RWPE1 (cell line): Measurements from ENCODE around the gene EFNA1.
A peak's percentile ranks its signal among the peaks of the same experiment; 100 is the strongest.

Experiments used
- CTCF ChIA-PET: fragments of 350-600 bp; sonication (Branson Sonifier 250); formaldehyde crosslinking; extraction: SDS; loops from one replicate; lab custom pipeline; 2021; lab: Yijun Ruan, JAX
- POLR2A ChIA-PET: fragments of 400-600 bp; formaldehyde crosslinking; extraction: SDS; loops from one replicate; lab custom pipeline; 2020; ENCODE audit warnings: antibody characterized with exemption; ENCODE audit not compliant: low non-redundant PET; lab: Yijun Ruan, JAX
- DNase-seq: peaks from one replicate; pipeline ENCODE4 v3.0.0; 2012; ENCODE audit warnings: low spot score
- H3K27ac ChIP-seq: fragments of 450-650 bp; 2 replicates; pipeline ENCODE4 v1.5.1; 2017
- TF ChIP-seq, protein P1 (sequence below): fragments of 450-650 bp; conservative IDR thresholded peaks from 2 replicates; pipeline ENCODE4 v1.5.1; 2017; ENCODE audit warnings: low read depth, mild to moderate bottlenecking

Gene EFNA1

DNA sequence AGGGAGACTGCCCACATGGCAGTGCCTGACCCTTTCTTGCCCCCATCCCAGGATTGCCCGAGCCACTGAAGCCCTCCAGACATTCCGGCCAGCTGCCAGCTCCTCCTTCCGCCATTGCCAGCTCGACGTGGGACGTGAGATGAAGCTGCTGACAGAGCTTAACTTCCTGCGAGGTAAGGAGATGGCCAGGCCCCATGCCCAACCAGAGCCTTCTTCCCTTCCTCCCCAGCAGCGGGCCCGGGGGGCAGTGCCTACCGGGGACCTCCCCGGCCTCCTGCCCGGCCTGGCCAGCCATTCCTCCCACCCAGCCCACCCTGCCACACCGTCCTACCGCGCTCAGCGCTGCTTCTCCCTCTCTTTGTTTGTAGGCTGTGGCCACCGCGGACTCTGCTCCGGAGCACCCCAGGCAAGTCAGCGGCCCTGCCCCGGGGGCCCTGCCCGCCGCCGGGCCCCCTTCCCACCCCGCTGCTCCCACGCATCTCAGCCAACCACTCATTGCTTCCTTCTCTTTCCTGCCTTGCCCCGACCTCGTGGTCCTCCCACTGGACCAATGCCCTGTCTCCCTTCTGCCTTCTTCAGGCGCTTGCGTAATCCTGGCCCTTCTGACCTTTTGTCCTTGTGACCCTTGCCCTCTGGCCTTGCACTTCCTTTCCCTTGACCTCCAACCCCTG lies 50.9 kb downstream of the EFNA1 start:
- DNase-seq, result no peak
- ChIA-PET POLR2A (no interaction called here), CTCF (interaction anchor here (3.1 kb wide), 1 partner anchor 15 kb away, joined by 8 read pairs; no protein-coding TSS in a partner anchor)
- peak overlapping the region; percentile 87 for H3K27ac ChIP-seq
- TF ChIP-seq, protein P1, sequence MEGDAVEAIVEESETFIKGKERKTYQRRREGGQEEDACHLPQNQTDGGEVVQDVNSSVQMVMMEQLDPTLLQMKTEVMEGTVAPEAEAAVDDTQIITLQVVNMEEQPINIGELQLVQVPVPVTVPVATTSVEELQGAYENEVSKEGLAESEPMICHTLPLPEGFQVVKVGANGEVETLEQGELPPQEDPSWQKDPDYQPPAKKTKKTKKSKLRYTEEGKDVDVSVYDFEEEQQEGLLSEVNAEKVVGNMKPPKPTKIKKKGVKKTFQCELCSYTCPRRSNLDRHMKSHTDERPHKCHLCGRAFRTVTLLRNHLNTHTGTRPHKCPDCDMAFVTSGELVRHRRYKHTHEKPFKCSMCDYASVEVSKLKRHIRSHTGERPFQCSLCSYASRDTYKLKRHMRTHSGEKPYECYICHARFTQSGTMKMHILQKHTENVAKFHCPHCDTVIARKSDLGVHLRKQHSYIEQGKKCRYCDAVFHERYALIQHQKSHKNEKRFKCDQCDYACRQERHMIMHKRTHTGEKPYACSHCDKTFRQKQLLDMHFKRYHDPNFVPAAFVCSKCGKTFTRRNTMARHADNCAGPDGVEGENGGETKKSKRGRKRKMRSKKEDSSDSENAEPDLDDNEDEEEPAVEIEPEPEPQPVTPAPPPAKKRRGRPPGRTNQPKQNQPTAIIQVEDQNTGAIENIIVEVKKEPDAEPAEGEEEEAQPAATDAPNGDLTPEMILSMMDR, result no peak

GRCh38 chr1:155179112-155180031 lies 51.7 kb downstream of the EFNA1 start:
- peak overlapping the region; percentile 87 for H3K27ac ChIP-seq
- no peak for DNase-seq
- ChIA-PET CTCF (interaction anchor here (3.1 kb wide), 1 partner anchor 14 kb away, joined by 8 read pairs; no protein-coding TSS in a partner anchor), POLR2A (no interaction called here)
- TF ChIP-seq, protein P1, result no peak

- POLR2A ChIA-PET, result no interaction called here
- TF ChIP-seq, protein P1, result no peak
- CTCF ChIA-PET, result interaction anchor here (0.6 to 0.7 kb wide), 2 partner anchors 9 to 545 kb away, joined by 3 to 4 read pairs; partner anchors contain the start of gene KRTCAP2
- DNase-seq, result no peak
- peak overlapping the region; percentile 8; the same call in 1 of the 2 replicates for H3K27ac ChIP-seq
Measured at GRCh38 chr1:155181371-155182051, 53.8 kb downstream of the EFNA1 start.

DNA sequence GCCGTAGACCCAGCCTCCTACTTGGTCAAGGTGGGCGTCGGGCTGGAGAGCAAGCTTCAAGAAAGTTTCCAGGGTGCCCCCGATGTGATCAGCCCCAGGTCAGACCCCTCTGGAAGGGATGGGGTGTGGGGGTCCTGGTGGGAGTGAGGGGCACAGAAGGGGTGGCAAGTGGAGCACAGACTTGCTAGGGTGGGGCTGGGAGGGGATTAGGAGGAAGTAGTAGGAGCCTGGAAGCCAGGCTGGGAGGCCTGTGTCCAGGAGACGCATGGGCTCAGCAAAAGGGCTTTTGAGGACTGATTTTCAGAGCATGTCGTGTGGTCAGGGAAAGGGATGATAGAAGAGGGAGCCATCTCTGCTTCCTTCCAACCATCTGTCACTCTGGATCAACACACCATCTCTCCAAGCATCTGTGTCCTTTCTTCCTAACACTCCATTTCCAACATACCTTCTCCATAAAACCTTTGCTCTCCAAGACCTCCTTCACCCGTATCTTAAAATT lies 54.4 kb downstream of the EFNA1 start:
- ChIA-PET POLR2A (no interaction called here), CTCF (interaction anchor here (0.6 to 0.8 kb wide), 2 partner anchors 9 to 11 kb away, joined by 3 to 4 read pairs; partner anchors contain the start of gene KRTCAP2)
- DNase-seq, result no peak
- TF ChIP-seq, protein P1, result no peak
- peak overlapping the region; percentile 8; the same call in 1 of the 2 replicates for H3K27ac ChIP-seq

DNA sequence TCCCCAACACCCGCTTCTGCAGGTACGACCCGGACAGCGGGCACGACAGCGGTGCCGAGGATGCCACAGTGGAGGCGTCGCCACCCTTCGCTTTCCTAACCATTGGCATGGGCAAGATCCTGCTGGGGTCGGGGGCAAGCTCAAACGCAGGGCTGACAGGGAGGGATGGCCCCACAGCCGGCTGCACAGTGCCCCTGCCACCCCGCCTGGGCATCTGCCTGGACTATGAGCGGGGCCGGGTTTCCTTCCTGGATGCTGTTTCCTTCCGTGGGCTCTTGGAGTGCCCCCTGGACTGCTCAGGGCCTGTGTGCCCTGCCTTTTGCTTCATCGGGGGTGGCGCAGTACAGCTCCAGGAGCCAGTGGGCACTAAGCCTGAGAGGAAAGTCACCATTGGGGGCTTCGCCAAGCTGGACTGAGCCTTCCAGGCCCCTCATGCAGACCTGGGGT lies 56.1 kb downstream of the EFNA1 start:
- POLR2A ChIA-PET, result no interaction called here
- DNase-seq, result no peak
- TF ChIP-seq, protein P1, result no peak

More for the DNA sequence above, 56.1 kb downstream of the EFNA1 start:
- CTCF ChIA-PET, result interaction anchor here (0.6 to 2.3 kb wide), 2 partner anchors 10 to 96 kb away, joined by 4 to 15 read pairs; no protein-coding TSS in a partner anchor
- H3K27ac ChIP-seq, result peak overlapping the region; percentile 64
